ENCODE data around the gene NCAM1. TPM values are rescaled to one million over a fixed set of nuclear protein-coding genes. Genes with fewer than 3 reads are reported as not detected.

The NCAM1 gene
- total and polyA plus RNA-seq, 2 donors (not counting 1 experiment from before 2014, with no cell fraction given), result 0.17 to 2.6 TPM

GRCh38 chr11:113262594-113262993 lies 301.4 kb downstream of the NCAM1 start:
- no peak overlapping the region for H3K4me3 ChIP-seq (replicated peaks in 1 of 4; ENCODE audit: control extremely low read depth in 1 of 4, insufficient read depth in 1 of 4, low read depth in 3 of 4, low read length in 4 of 4)
- no peak for DNase-seq (ENCODE audit: low read depth in 2 of 2)
- H3K79me2 ChIP-seq (ENCODE audit: control insufficient read depth, insufficient read depth, low read length), result no peaks in the 10 kb centered on the region
- no peaks in the 10 kb centered on the region for H3K4me1 ChIP-seq (ENCODE audit: control insufficient read depth, extremely low read depth, insufficient read depth, low read length)
- no peak for TF ChIP-seq EZH2 (IDR thresholded peaks at IDR 0.05; ENCODE audit: low read length, missing control alignments)
- TF ChIP-seq, protein P1, sequence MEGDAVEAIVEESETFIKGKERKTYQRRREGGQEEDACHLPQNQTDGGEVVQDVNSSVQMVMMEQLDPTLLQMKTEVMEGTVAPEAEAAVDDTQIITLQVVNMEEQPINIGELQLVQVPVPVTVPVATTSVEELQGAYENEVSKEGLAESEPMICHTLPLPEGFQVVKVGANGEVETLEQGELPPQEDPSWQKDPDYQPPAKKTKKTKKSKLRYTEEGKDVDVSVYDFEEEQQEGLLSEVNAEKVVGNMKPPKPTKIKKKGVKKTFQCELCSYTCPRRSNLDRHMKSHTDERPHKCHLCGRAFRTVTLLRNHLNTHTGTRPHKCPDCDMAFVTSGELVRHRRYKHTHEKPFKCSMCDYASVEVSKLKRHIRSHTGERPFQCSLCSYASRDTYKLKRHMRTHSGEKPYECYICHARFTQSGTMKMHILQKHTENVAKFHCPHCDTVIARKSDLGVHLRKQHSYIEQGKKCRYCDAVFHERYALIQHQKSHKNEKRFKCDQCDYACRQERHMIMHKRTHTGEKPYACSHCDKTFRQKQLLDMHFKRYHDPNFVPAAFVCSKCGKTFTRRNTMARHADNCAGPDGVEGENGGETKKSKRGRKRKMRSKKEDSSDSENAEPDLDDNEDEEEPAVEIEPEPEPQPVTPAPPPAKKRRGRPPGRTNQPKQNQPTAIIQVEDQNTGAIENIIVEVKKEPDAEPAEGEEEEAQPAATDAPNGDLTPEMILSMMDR (conservative IDR thresholded peaks at IDR 0.05 in 1 of 2, IDR thresholded peaks at IDR 0.05 in 1 of 2; ENCODE audit: low read depth in 1 of 2, low read length in 2 of 2), result no peak
- no peak overlapping the region for H3K9ac ChIP-seq (ENCODE audit: insufficient read depth, low read length)
- no peaks in the 10 kb centered on the region for H3K9me3 ChIP-seq (ENCODE audit: control insufficient read depth, insufficient read depth, low read depth, low read length)
- no peak overlapping the region for H3K4me2 ChIP-seq (ENCODE audit: extremely low read depth, insufficient read depth, low read length)
- H3K27me3 ChIP-seq (ENCODE audit: control insufficient read depth, insufficient read depth, low read length), result no peaks in the 10 kb centered on the region
- no peaks in the 10 kb centered on the region for H4K20me1 ChIP-seq (ENCODE audit: control insufficient read depth, extremely low read depth, insufficient read depth, low read length)
- H3K27ac ChIP-seq (ENCODE audit: insufficient read depth, low read length), result no peak overlapping the region
- no peak overlapping the region for H2AFZ ChIP-seq (ENCODE audit: low read length)
- no peaks in the 10 kb centered on the region for H3K36me3 ChIP-seq (ENCODE audit: control insufficient read depth, insufficient read depth, low read length)

DNA sequence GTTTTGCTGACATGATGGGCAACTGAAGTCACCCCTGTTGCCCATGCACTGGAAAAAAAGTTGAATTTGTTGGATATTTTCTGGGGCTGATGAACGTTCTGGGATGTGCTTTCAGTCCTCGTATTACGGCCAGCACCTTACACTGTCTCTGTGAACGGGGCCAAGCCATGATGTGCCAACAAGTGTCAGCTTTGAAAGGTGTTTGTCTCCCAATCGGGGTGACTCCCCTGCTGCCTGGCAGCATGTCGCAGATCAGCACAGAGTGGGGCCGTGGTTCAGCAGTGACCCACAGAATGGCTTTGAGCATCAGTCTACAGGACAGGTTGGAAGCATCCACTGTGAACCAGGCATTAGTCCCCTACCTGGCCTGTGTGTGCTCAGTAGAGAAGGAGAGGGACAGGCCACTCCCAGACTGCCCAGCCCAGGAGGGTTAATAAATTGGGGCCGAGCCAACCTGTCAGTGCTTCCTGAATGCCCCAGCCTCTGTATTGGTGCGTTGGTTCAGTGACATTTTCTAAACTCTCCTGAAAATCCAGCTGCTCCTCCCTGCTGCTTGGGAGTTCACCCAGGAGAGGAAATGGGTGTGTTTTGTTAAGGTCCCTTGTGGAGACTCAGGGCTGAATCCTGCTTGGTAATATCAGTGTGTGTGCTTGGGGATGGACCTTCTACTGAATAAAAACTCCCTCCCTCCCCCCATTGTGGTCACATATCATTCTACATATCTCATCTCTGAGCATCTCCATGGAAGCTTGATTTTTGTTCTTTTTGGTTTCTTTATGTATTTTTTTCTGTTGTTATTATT lies 302.4 kb downstream of the NCAM1 start:
- H2AFZ ChIP-seq (ENCODE audit: low read length), result no peak overlapping the region
- no peak overlapping the region for H3K4me3 ChIP-seq (replicated peaks in 1 of 4; ENCODE audit: control extremely low read depth in 1 of 4, insufficient read depth in 1 of 4, low read depth in 3 of 4, low read length in 4 of 4)
- no peak for DNase-seq (ENCODE audit: low read depth in 2 of 2)
- H3K27ac ChIP-seq (ENCODE audit: insufficient read depth, low read length), result no peak overlapping the region
- no peak overlapping the region for H3K4me2 ChIP-seq (ENCODE audit: extremely low read depth, insufficient read depth, low read length)
- TF ChIP-seq, protein P1 (conservative IDR thresholded peaks at IDR 0.05 in 1 of 2, IDR thresholded peaks at IDR 0.05 in 1 of 2; ENCODE audit: low read depth in 1 of 2, low read length in 2 of 2), result no peak
- TF ChIP-seq EZH2 (IDR thresholded peaks at IDR 0.05; ENCODE audit: low read length, missing control alignments), result no peak
- H3K36me3 ChIP-seq (ENCODE audit: control insufficient read depth, insufficient read depth, low read length), result no peaks in the 10 kb centered on the region
- no peaks in the 10 kb centered on the region for H3K4me1 ChIP-seq (ENCODE audit: control insufficient read depth, extremely low read depth, insufficient read depth, low read length)
- H3K27me3 ChIP-seq (ENCODE audit: control insufficient read depth, insufficient read depth, low read length), result no peaks in the 10 kb centered on the region
- no peaks in the 10 kb centered on the region for H3K79me2 ChIP-seq (ENCODE audit: control insufficient read depth, insufficient read depth, low read length)
- no peak overlapping the region for H3K9ac ChIP-seq (ENCODE audit: insufficient read depth, low read length)
- H3K9me3 ChIP-seq (ENCODE audit: control insufficient read depth, insufficient read depth, low read depth, low read length), result no peaks in the 10 kb centered on the region
- H4K20me1 ChIP-seq (ENCODE audit: control insufficient read depth, extremely low read depth, insufficient read depth, low read length), result no peaks in the 10 kb centered on the region

DNA sequence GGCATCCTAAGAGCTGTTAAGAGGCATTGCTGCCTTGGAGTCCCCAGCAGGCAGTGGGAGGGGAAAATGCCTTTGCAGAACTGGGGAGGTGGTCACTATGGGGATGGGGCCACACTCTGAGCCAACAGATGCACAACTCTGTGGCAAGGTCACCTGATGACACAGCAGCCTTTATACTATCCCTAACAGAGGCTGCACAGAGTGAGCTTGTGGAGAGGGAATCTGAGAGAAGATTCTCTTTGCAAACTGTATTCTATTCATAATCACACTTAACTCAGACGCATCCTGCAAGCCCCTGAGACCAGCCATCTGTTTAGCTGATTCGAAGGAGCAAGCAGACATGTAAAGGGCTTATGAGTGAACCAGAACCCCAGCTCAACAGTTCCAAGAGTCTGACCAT lies 304.1 kb downstream of the NCAM1 start:
- Histone ChIP-seq H3K4me1 (ENCODE audit: control insufficient read depth, extremely low read depth, insufficient read depth, low read length) (no peaks in the 10 kb centered on the region), H3K27ac (ENCODE audit: insufficient read depth, low read length) (no peak overlapping the region), H3K79me2 (ENCODE audit: control insufficient read depth, insufficient read depth, low read length) (no peaks in the 10 kb centered on the region), H3K9me3 (ENCODE audit: control insufficient read depth, insufficient read depth, low read depth, low read length) (no peaks in the 10 kb centered on the region), H3K4me2 (ENCODE audit: extremely low read depth, insufficient read depth, low read length) (no peak overlapping the region), H3K27me3 (ENCODE audit: control insufficient read depth, insufficient read depth, low read length) (no peaks in the 10 kb centered on the region), H4K20me1 (ENCODE audit: control insufficient read depth, extremely low read depth, insufficient read depth, low read length) (no peaks in the 10 kb centered on the region), H3K4me3 (replicated peaks in 1 of 4; ENCODE audit: control extremely low read depth in 1 of 4, insufficient read depth in 1 of 4, low read depth in 3 of 4, low read length in 4 of 4) (no peak overlapping the region), H3K36me3 (ENCODE audit: control insufficient read depth, insufficient read depth, low read length) (no peaks in the 10 kb centered on the region), H3K9ac (ENCODE audit: insufficient read depth, low read length) (no peak overlapping the region), H2AFZ (ENCODE audit: low read length) (no peak overlapping the region)
- no peak for TF ChIP-seq EZH2 (IDR thresholded peaks at IDR 0.05; ENCODE audit: low read length, missing control alignments)
- TF ChIP-seq, protein P1 (conservative IDR thresholded peaks at IDR 0.05 in 1 of 2, IDR thresholded peaks at IDR 0.05 in 1 of 2; ENCODE audit: low read depth in 1 of 2, low read length in 2 of 2), result no peak
- no peak for DNase-seq (ENCODE audit: low read depth in 2 of 2)

All from fibroblast of lung (primary cell).